HG02943 (cell line): Measurements from ENCODE around the gene GDA.
A peak's percentile ranks its signal among the peaks of the same experiment; 100 is the strongest.
"Not testable (repeated sequence)": the region's sequence is repeated elsewhere in the genome, so short reads cannot be mapped to it uniquely, and the experiment has no call there.

Experiments used
- ATAC-seq: cut with Tn5 transposase; IDR thresholded peaks from one replicate; pipeline ENCODE4 v1.9.1; 2021; ENCODE audit warnings: mild to moderate bottlenecking, low read depth, moderate library complexity; ENCODE audit not compliant: unreplicated experiment

GDA gene

GRCh38 chr9:72271613-72272478 lies 122.6 kb downstream of the GDA start:
- ATAC-seq = no peak

- no peak for ATAC-seq
These were observed 125.2 kb downstream of the GDA start for GRCh38 chr9:72274441-72274840.

GRCh38 chr9:72274916-72275315 lies 125.7 kb downstream of the GDA start:
- no peak for ATAC-seq

DNA sequence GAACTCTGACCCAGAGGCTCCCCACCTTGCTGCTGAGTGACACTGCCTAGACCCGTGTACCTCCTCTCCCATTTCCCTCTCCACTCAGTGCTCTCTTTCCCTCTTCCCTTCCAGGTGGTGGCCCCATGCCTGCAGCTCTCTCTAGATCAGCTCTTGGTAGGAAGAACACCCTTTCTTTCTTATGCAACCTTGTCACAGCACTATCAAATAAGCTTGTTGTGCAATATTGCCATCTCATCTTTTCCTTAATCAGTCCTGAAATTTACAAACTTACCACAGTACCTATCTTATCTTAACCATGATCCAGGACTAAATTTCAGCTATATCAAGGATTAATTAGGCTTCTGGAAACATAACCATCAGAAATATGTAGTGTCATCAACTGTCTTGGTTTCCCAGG lies 127.2 kb downstream of the GDA start:
- no peak for ATAC-seq

DNA sequence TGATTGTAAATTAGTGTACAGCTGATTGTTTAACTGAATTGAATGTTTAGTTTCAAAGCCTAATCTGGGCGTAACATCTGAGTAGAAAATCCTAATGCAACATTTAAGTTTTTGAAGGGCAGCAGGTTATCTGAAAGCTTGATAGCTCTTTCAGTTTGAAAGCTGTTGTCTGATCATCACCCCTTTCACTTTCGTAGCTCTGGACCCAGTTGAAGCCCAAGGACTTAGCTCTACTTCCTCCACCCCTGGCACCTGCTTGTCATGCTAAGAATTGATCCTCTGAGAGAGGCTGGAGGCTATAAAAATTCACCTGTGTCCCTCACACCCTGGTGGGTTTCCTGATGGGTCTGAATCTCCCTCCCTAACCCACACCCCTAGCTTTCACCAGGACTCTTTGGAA lies 129.7 kb downstream of the GDA start:
- ATAC-seq = peak; percentile 95

DNA sequence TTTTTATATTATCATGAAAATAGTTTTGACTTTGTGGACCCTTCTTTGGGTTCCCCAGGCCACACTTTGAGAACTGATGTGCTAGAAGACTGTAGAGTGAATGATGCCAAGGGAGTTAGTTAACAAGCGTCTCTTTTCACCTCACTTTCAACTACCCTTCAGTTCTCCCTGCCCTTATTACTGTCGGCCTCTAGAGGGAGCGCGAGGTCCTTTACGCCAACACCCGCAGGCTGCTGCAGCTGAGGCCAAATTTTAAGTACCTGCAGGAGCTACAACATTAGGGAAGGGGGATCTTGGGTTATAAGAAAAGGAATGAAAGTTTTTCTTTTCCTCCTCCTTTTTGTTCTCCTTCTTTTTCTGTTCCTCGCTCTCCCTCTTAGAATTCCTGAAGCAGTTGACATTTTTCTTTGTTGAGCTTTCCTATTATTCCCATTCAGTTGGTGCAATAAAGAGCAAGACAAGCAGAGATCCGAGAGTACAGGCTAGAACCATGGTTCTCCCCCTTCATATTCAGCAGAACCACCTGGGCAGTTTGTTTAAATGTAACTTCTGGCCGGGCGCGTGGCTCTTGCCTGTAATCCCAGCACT lies 131.8 kb downstream of the GDA start:
- ATAC-seq = peak; percentile 57

DNA sequence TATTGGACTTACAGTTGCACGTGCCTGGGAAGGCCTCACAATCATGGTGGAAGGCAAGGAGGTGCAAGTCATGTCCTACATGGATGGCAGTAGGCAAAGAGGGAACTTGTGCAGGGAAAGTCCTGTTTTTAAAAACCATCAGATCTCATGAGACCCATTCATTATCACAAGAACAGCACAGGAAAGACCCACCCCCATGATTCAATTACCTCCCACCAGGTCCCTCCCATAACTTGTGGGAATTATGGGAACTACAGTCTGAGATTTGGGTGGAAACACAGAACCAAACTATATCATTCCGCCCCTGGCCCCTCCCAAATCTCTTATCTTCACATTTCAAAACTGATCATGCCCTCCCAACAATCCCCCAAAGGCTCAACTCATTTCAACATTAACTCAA lies 140.2 kb downstream of the GDA start:
- ATAC-seq = no peak

GRCh38 chr9:72290311-72290710 lies 141.1 kb downstream of the GDA start:
- ATAC-seq = no peak

DNA sequence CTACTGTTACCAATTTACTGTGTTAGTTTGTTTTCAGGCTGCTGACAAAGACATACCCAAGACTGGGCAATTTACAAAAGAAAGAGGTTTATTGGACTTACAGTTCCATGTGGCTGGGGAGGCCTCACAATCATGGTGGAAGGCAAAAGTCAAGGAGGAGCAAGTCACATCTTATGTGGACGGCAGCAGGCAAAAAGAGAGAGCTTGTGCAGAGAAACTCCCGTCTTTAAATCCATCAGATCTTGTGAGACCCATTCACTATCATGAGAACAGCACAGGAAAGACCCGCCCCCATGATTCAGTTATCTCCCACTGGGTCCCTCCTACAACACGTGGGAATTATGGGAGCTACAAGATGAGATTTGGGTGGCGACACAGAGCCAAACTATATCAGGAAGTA lies 142.3 kb downstream of the GDA start:
- ATAC-seq = not testable (repeated sequence)

- ATAC-seq = no peak
These were observed 143.0 kb downstream of the GDA start for GRCh38 chr9:72292256-72292682.

- ATAC-seq = no peak
These were observed 143.8 kb downstream of the GDA start for GRCh38 chr9:72292874-72293607.

GRCh38 chr9:72294936-72295335 lies 145.7 kb downstream of the GDA start:
- ATAC-seq = no peak

DNA sequence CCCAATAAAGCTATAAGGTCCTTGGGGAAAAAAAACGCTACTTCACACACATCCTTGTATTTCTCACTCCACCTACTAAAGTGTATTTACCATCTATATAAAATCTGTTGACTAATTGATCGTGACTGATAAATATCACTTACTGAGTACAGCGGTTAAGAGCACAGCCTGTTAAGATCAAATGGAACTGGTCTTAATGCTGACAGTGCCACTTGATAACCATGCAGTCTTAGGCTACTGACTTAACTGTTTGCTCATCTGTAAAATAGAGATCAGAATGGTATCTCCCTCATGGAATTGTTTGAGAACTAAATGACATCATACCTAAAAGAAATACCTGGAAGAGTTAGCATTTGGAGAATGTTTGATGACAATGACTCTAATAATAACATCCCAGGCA lies 148.3 kb downstream of the GDA start:
- ATAC-seq = no peak

DNA sequence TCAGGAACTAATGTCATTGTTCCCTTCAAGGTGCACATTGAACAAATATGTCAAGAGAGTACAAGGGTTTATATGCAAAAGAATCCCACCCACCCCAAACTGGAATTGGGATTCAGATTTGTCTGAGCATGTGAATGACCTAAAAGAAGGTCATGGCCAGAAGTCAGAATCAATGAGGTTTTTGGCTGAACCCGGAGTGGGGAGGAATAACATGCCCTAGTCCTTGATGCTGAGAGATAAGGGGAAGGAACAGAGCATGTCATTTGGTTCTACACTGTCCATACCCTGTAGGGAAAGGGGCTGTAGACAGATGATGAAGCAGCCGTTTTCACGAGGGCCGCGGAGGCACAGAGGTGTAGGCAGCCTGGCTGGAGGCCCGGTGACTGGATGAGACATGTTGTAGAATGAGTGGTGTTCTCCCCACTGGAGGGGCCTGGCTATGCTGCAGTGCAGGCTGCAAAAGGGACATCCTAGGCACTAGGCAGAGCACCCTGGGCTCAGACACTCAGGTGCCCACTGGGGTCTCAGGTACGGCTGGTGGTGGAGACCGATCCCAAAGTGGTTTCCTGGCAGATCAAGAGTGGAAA lies 149.9 kb downstream of the GDA start:
- ATAC-seq = no peak

DNA sequence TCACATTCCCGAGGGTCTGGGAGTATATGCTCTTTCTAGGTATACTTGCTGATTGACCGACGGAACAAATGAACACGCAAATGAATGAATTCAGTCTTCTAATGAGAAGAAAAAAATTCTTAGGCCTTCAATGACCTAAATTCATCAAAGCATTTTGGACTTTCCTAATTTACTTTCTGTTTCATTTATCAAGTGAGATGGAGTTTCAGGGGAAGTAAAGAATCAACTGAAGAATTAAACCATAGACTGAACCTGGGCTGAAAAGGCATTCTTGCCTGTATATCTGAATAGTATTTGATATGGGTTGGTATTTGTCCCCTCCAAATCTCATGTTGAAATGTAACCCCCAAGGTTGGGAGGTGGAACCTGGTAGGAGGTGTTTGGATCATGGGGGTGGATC lies 151.6 kb downstream of the GDA start:
- ATAC-seq = no peak
